Testis (tissue), 2 donors: Measurements from ENCODE around the gene C1orf21.

Experiments
- CTCF ChIP-seq, 3 experiments: fragments of 450-650 bp in 2 of 3; fragments of 200-600 bp in 1 of 3; sonication (generic) in 1 of 3; IDR thresholded peaks; one replicate each; pipeline ENCODE4 v1.5.1; 2016 to 2019; ENCODE audit warnings: antibody characterized with exemption in 3 of 3, mild to moderate bottlenecking in 2 of 3, moderate library complexity in 1 of 3
- POLR2A ChIP-seq: fragments of 450-650 bp; IDR thresholded peaks from one replicate; pipeline ENCODE4 v1.6.1; 2017; ENCODE audit warnings: antibody characterized with exemption, mild to moderate bottlenecking, moderate library complexity

- TF ChIP-seq CTCF (IDR thresholded peaks at IDR 0.05), result no peak
- no peak for TF ChIP-seq POLR2A
Measured at GRCh38 chr1:184423649-184424048, 36.8 kb downstream of the C1orf21 start.
